Panc1 (cell line): Measurements from ENCODE around the gene RABGGTA. TPM values are rescaled to one million over a fixed set of nuclear protein-coding genes. Genes with fewer than 3 reads are reported as not detected.

Experiments
- ATAC-seq: fragments of 200-7000 bp; cut with Tn5 transposase; 2 replicates; pipeline ENCODE4 v1.9.1; 2020; ENCODE audit warnings: mild to moderate bottlenecking, moderate library complexity
- BruUV-seq: library from RNA; stranded (reverse); fragments of 400-500 nt; replicated peaks from 2 replicates; lab custom pipeline; 2021; lab: Mats Ljungman, UMichigan
- CTCF ChIA-PET: fragments of 300-600 bp; sonication (Branson Sonifier 250); formaldehyde crosslinking; loops from one replicate; lab custom pipeline; 2022; ENCODE audit warnings: antibody characterized with exemption; lab: Charles Lee
- POLR2A ChIA-PET: fragments of 300-600 bp; sonication (Branson Sonifier 250); formaldehyde crosslinking; loops from one replicate; lab custom pipeline; 2022; ENCODE audit warnings: antibody characterized with exemption; lab: Charles Lee
- DNase-seq: peaks from one replicate; pipeline ENCODE4 v3.0.0-alpha.2; 2010; ENCODE audit warnings: low read depth, low spot score
- H3K27ac ChIP-seq: 2 replicates; pipeline ENCODE4 v1.5.1; 2011; ENCODE audit warnings: mild to moderate bottlenecking, low read length, inconsistent platforms
- H3K27me3 ChIP-seq: fragments of 200-500 bp; sonication (Bioruptor generic); 2 replicates; pipeline ENCODE4 v1.6.0; 2014; ENCODE audit warnings: low read length, inconsistent platforms; ENCODE audit not compliant: control insufficient read depth, insufficient read depth
- H3K36me3 ChIP-seq: fragments of 200-500 bp; sonication (Bioruptor generic); 2 replicates; pipeline ENCODE4 v1.5.1; 2014; ENCODE audit warnings: inconsistent platforms, mild to moderate bottlenecking, low read length, moderate library complexity; ENCODE audit not compliant: control insufficient read depth, insufficient read depth
- H3K4me1 ChIP-seq: 2 replicates; pipeline ENCODE4 v1.5.1; 2011; ENCODE audit warnings: inconsistent platforms, mild to moderate bottlenecking, low read length, moderate library complexity; ENCODE audit not compliant: control insufficient read depth, insufficient read depth
- H3K4me3 ChIP-seq, 2 experiments: 2 replicates each; pipeline ENCODE4 v1.5.1; 2011 to 2012; ENCODE audit warnings: low read depth in 2 of 2, low read length in 2 of 2, mild to moderate bottlenecking in 2 of 2, inconsistent platforms in 1 of 2, moderate library complexity in 1 of 2
- H3K9me3 ChIP-seq: fragments of 200-500 bp; sonication (Bioruptor generic); 2 replicates; pipeline ENCODE4 v1.5.1; 2014; ENCODE audit warnings: low read depth, mild to moderate bottlenecking, inconsistent platforms, low read length, moderate library complexity; ENCODE audit not compliant: control insufficient read depth, insufficient read depth
- POLR2AphosphoS5 ChIP-seq: IDR thresholded peaks from 2 replicates; pipeline ENCODE4 v1.6.1; 2012; ENCODE audit warnings: mild to moderate bottlenecking, low read depth, low read length, moderate library complexity
- REST ChIP-seq, 2 experiments: IDR thresholded peaks; 2 replicates each; pipeline ENCODE4 v1.6.1; 2011 to 2012; ENCODE audit warnings: low read depth in 2 of 2, control low read depth in 1 of 2, low read length in 1 of 2, mild to moderate bottlenecking in 1 of 2, moderate library complexity in 1 of 2; ENCODE audit not compliant: insufficient read depth in 1 of 2
- SIN3A ChIP-seq: IDR thresholded peaks from 2 replicates; pipeline ENCODE4 v1.6.1; 2012; ENCODE audit warnings: low read depth, mild to moderate bottlenecking, low read length, moderate library complexity, borderline replicate concordance; ENCODE audit not compliant: insufficient read depth
- TCF7L2 ChIP-seq: IDR thresholded peaks from 2 replicates; pipeline ENCODE4 v1.6.1; 2011; ENCODE audit warnings: mild to moderate bottlenecking, low read depth, low read length, inconsistent platforms
- in situ Hi-C: cut with HindIII; loops from 2 replicates; pipeline ENCODE4 v1.10.0; 2016; ENCODE audit warnings: low sequenced_read_pairs, low pct_unique_long_range_greater_than_20kb
- intact Hi-C: fragments of 100-400 bp; cut with micrococcal nuclease; formaldehyde crosslinking; loops from one replicate; pipeline ENCODE4 v1.10.0; 2022; ENCODE audit not compliant: unreplicated experiment
- total RNA-seq: library from RNA; stranded (reverse); gene quantifications from one replicate; pipeline ENCODE4 v1.2.1, GENCODE V29; 2021; ENCODE audit not compliant: unreplicated experiment
- TF ChIP-seq, protein P1 (sequence below): fragments of 450-650 bp; IDR thresholded peaks from 2 replicates; pipeline ENCODE4 v1.5.1; 2017; ENCODE audit warnings: mild to moderate bottlenecking

RABGGTA gene
- total RNA-seq, 1 experiment from 2014 or later: 30.9 TPM

GRCh38 chr14:24317141-24317928 is 45.9 kb upstream of the RABGGTA start:
- no peak for TF ChIP-seq TCF7L2
- TF ChIP-seq, protein P1, sequence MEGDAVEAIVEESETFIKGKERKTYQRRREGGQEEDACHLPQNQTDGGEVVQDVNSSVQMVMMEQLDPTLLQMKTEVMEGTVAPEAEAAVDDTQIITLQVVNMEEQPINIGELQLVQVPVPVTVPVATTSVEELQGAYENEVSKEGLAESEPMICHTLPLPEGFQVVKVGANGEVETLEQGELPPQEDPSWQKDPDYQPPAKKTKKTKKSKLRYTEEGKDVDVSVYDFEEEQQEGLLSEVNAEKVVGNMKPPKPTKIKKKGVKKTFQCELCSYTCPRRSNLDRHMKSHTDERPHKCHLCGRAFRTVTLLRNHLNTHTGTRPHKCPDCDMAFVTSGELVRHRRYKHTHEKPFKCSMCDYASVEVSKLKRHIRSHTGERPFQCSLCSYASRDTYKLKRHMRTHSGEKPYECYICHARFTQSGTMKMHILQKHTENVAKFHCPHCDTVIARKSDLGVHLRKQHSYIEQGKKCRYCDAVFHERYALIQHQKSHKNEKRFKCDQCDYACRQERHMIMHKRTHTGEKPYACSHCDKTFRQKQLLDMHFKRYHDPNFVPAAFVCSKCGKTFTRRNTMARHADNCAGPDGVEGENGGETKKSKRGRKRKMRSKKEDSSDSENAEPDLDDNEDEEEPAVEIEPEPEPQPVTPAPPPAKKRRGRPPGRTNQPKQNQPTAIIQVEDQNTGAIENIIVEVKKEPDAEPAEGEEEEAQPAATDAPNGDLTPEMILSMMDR: no peak
- POLR2A ChIA-PET: no interaction called here
- DNase-seq (no peak), ATAC-seq (no peak)
- no peaks in the 10 kb centered on the region for H3K36me3 ChIP-seq
- in situ Hi-C loops: no loop called here
- intact Hi-C loops: no loop called here
- no TSS peak for BruUV-seq
- no peak overlapping the region for H3K27ac ChIP-seq
- H3K4me1 ChIP-seq: no peaks in the 10 kb centered on the region
- CTCF ChIA-PET: no interaction called here
- H3K9me3 ChIP-seq: no peaks in the 10 kb centered on the region
- no peak overlapping the region for H3K4me3 ChIP-seq
- no peaks in the 10 kb centered on the region for H3K27me3 ChIP-seq

GRCh38 chr14:24316597-24316950 is 45.2 kb upstream of the RABGGTA start:
- BruUV-seq: no TSS peak
- no peak overlapping the region for H3K27ac ChIP-seq
- TF ChIP-seq, protein P1: no peak
- no peak for TF ChIP-seq SIN3A
- no peak for TF ChIP-seq TCF7L2
- no peak for TF ChIP-seq POLR2AphosphoS5
- no peak for TF ChIP-seq REST (IDR thresholded peaks at IDR 0.05; ENCODE audit: insufficient read depth in 1 of 2, low read depth in 2 of 2, low read length in 1 of 2)
- no peaks in the 10 kb centered on the region for H3K4me1 ChIP-seq
- no peaks in the 10 kb centered on the region for H3K9me3 ChIP-seq
- DNase-seq: no peak
- in situ Hi-C loops (no loop called here), intact Hi-C loops (no loop called here)
- ChIA-PET POLR2A (no interaction called here), CTCF (no interaction called here)
- no peaks in the 10 kb centered on the region for H3K36me3 ChIP-seq
- H3K4me3 ChIP-seq: no peak overlapping the region
- H3K27me3 ChIP-seq: no peaks in the 10 kb centered on the region
- 0 out of 2 replicates have a peak, but pooled peaks have one; percentile 31 for ATAC-seq
